ENCODE data around the gene ICA1. TPM values are rescaled to one million over a fixed set of nuclear protein-coding genes. Genes with fewer than 3 reads are reported as not detected.

Gene ICA1
- total and polyA plus RNA-seq, 2 donors (not counting 3 experiments of a cell fraction or from before 2014, with no cell fraction given): 19.0 to 47.1 TPM

- Histone ChIP-seq H3K9me3 (replicated peaks; ENCODE audit: control insufficient read depth, insufficient read depth, low read length) (no peaks in the 10 kb centered on the region), H3K4me3 (replicated peaks in 1 of 3; ENCODE audit: insufficient read depth in 1 of 3, low read depth in 1 of 3, low read length in 3 of 3) (no peak overlapping the region), H4K20me1 (replicated peaks; ENCODE audit: control insufficient read depth, extremely low read depth, insufficient read depth, low read length) (no peaks in the 10 kb centered on the region), H3K79me2 (ENCODE audit: control insufficient read depth, insufficient read depth, low read length) (no peaks in the 10 kb centered on the region), H3K27me3 (ENCODE audit: control insufficient read depth in 2 of 2, insufficient read depth in 2 of 2, low read length in 2 of 2) (no peaks in the 10 kb centered on the region), H3K9ac (replicated peaks; ENCODE audit: extremely low read depth, insufficient read depth, low read length) (no peak overlapping the region), H3K9me1 (replicated peaks; ENCODE audit: control insufficient read depth, extremely low read depth, insufficient read depth, low read length) (no peaks in the 10 kb centered on the region), H3K36me3 (ENCODE audit: control insufficient read depth in 2 of 2, extremely low read depth in 1 of 2, insufficient read depth in 2 of 2, low read length in 2 of 2) (peaks cover 0 to 2% of the 10 kb centered on the region in 2 experiments), H2AFZ (ENCODE audit: low read depth, low read length) (no peak overlapping the region), H3K27ac (ENCODE audit: insufficient read depth, low read depth, low read length) (no peak overlapping the region), H3K4me1 (ENCODE audit: control insufficient read depth, extremely low read depth, insufficient read depth, low read length) (no peaks in the 10 kb centered on the region), H3K4me2 (ENCODE audit: insufficient read depth, low read length) (no peak overlapping the region)
- DNase-seq (ENCODE audit: low read depth, low spot score) (no peak), FAIRE-seq (no peak)
- ChIA-PET CTCF (interaction anchor here (1.1 to 1.2 kb wide), 2 partner anchors 9 to 17 kb away, joined by 3 read pairs; no protein-coding TSS in a partner anchor), POLR2A (no interaction called here)
- no TSS peak for BruUV-seq (replicated peaks)
- intact Hi-C loops (cut with micrococcal nuclease): no loop called here
- dilution Hi-C loops (cut with MboI; ENCODE audit: extremely low pct_ligation_motif_present, low sequenced_read_pairs): no loop called here
- TF ChIP-seq MYC (IDR thresholded peaks at IDR 0.05; ENCODE audit: low read depth, low read length) (no peak), CTCF (IDR thresholded peaks at IDR 0.05; ENCODE audit: extremely low read depth in 1 of 2, insufficient read depth in 1 of 2, low read depth in 1 of 2, low read length in 2 of 2) (no peak), MAX (IDR thresholded peaks at IDR 0.05; ENCODE audit: insufficient read depth, insufficient read length) (no peak), GATA2 (IDR thresholded peaks at IDR 0.05; ENCODE audit: insufficient read depth, insufficient read length, low read depth, low read length) (no peak), FOS (IDR thresholded peaks at IDR 0.05; ENCODE audit: borderline replicate concordance, insufficient read depth, low read length) (no peak), POLR2AphosphoS5 (IDR thresholded peaks at IDR 0.05; ENCODE audit: insufficient read depth, low read depth, low read length) (no peak), JUN (IDR thresholded peaks at IDR 0.05; ENCODE audit: borderline replicate concordance, insufficient read depth, insufficient read length, low read depth) (no peak), EZH2 (IDR thresholded peaks at IDR 0.05; ENCODE audit: borderline replicate concordance, low read depth, low read length, severe bottlenecking) (no peak), POLR2A (IDR thresholded peaks at IDR 0.05; ENCODE audit: low read depth, low read length) (no peak)
These were observed 61.7 kb downstream of the ICA1 start for GRCh38 chr7:8200316-8200715.

Data from endothelial cell of umbilical vein (primary cell).